Neural cell (in vitro differentiated cells): Measurements from ENCODE around the gene ESPN.

Experiments
- CTCF ChIP-seq: fragments of 450-650 bp; IDR thresholded peaks from 2 replicates; pipeline ENCODE4 v1.5.1; 2014; ENCODE audit warnings: antibody characterized with exemption, mild to moderate bottlenecking, moderate library complexity; ENCODE audit not compliant: poor library complexity, severe bottlenecking
- EP300 ChIP-seq: fragments of 450-650 bp; conservative IDR thresholded peaks from 2 replicates; pipeline ENCODE4 v1.6.1; 2014; ENCODE audit warnings: antibody characterized with exemption, mild to moderate bottlenecking, moderate library complexity; ENCODE audit not compliant: poor library complexity, severe bottlenecking
- EZH2 ChIP-seq: fragments of 200-600, 300-800 bp; shearing (Covaris generic), sonication (generic); IDR thresholded peaks from 2 replicates; pipeline ENCODE4 v1.6.1; 2014; ENCODE audit warnings: antibody characterized with exemption, low read length, borderline replicate concordance, mild to moderate bottlenecking; ENCODE audit not compliant: insufficient read depth, poor library complexity, severe bottlenecking
- POLR2AphosphoS5 ChIP-seq: IDR thresholded peaks from 2 replicates; pipeline ENCODE4 v1.6.1; 2012
- RAD21 ChIP-seq: fragments of 450-650 bp; conservative IDR thresholded peaks from 2 replicates; pipeline ENCODE4 v1.6.1; 2014; ENCODE audit warnings: antibody characterized with exemption, mild to moderate bottlenecking, moderate library complexity
- SMC3 ChIP-seq: fragments of 450-650 bp; conservative IDR thresholded peaks from 2 replicates; pipeline ENCODE4 v1.6.1; 2014; ENCODE audit warnings: antibody characterized with exemption, mild to moderate bottlenecking, moderate library complexity; ENCODE audit not compliant: poor library complexity
- TAF1 ChIP-seq: IDR thresholded peaks from 2 replicates; pipeline ENCODE4 v1.6.1; 2012; ENCODE audit warnings: low read depth

- TF ChIP-seq RAD21 (no peak), EP300 (no peak), EZH2 (no peak), TAF1 (no peak), CTCF (no peak), POLR2AphosphoS5 (no peak), SMC3 (no peak)
Measured at GRCh38 chr1:6443339-6444115, 19.0 kb downstream of the ESPN start.
